Neural progenitor cell (in vitro differentiated cells): ENCODE data around the gene CHCHD6. TPM values are rescaled to one million over a fixed set of nuclear protein-coding genes. Genes with fewer than 3 reads are reported as not detected.

Experiments
- DNase-seq: peaks from one replicate; pipeline ENCODE4 v3.0.0-alpha.2; 2016; ENCODE audit warnings: low spot score
- H2AFZ ChIP-seq: fragments of 200-600 bp; sonication (generic); replicated peaks from 2 replicates; pipeline ENCODE4 v1.6.1; 2016; ENCODE audit warnings: antibody characterized with exemption
- H3F3A ChIP-seq: fragments of 200-600 bp; sonication (generic); 2 replicates; pipeline ENCODE4 v1.6.1; 2016; ENCODE audit warnings: antibody characterized with exemption, low read depth
- H3K27ac ChIP-seq: fragments of 200-600 bp; sonication (generic); 2 replicates; pipeline ENCODE4 v1.5.1; 2016; ENCODE audit warnings: mild to moderate bottlenecking
- H3K27me3 ChIP-seq: fragments of 200-600 bp; sonication (generic); 2 replicates; pipeline ENCODE4 v1.6.1; 2016; ENCODE audit warnings: mild to moderate bottlenecking, moderate library complexity
- H3K36me3 ChIP-seq: fragments of 200-600 bp; sonication (generic); 2 replicates; pipeline ENCODE4 v1.5.1; 2016
- H3K4me1 ChIP-seq: fragments of 200-600 bp; sonication (generic); 2 replicates; pipeline ENCODE4 v1.6.1; 2016; ENCODE audit warnings: mixed run types
- H3K4me2 ChIP-seq: fragments of 200-600 bp; sonication (generic); 2 replicates; pipeline ENCODE4 v1.6.1; 2016
- H3K4me3 ChIP-seq: fragments of 200-600 bp; sonication (generic); 2 replicates; pipeline ENCODE4 v1.5.1; 2016
- H3K79me2 ChIP-seq: fragments of 200-600 bp; sonication (generic); 2 replicates; pipeline ENCODE4 v1.6.1; 2016; ENCODE audit warnings: low read depth
- H3K9ac ChIP-seq: fragments of 200-600 bp; sonication (generic); 2 replicates; pipeline ENCODE4 v1.6.1; 2016
- H3K9me3 ChIP-seq: fragments of 200-600 bp; sonication (generic); 2 replicates; pipeline ENCODE4 v1.5.1; 2016; ENCODE audit warnings: low read depth
- H4K20me1 ChIP-seq: fragments of 200-600 bp; sonication (generic); 2 replicates; pipeline ENCODE4 v1.6.1; 2016; ENCODE audit warnings: low read depth
- H3K27ac Mint-ChIP-seq: 3 replicates; pipeline ENCODE4 v1.8.0; 2021; ENCODE audit warnings: mixed read lengths
- H3K27me3 Mint-ChIP-seq: 2 replicates; pipeline ENCODE4 v1.8.0; 2022; ENCODE audit warnings: low read depth, mild to moderate bottlenecking, inconsistent platforms, moderate library complexity, mixed read lengths; ENCODE audit not compliant: insufficient read depth
- H3K36me3 Mint-ChIP-seq: 3 replicates; pipeline ENCODE4 v1.8.0; 2021; ENCODE audit warnings: mixed read lengths
- H3K4me1 Mint-ChIP-seq: 3 replicates; pipeline ENCODE4 v1.8.0; 2021; ENCODE audit warnings: mixed read lengths
- H3K4me3 Mint-ChIP-seq: 3 replicates; pipeline ENCODE4 v1.8.0; 2021; ENCODE audit warnings: mild to moderate bottlenecking, moderate library complexity, mixed read lengths
- H3K9me3 Mint-ChIP-seq: 3 replicates; pipeline ENCODE4 v1.8.0; 2020; ENCODE audit warnings: mixed read lengths
- EZH2 ChIP-seq: fragments of 200-600 bp; sonication (generic); IDR thresholded peaks from 2 replicates; pipeline ENCODE4 v1.6.1; 2017; ENCODE audit warnings: antibody characterized with exemption, mild to moderate bottlenecking, moderate library complexity
- EZH2phosphoT487 ChIP-seq: fragments of 200-600 bp; sonication (generic); IDR thresholded peaks from 2 replicates; pipeline ENCODE4 v1.6.1; 2017; ENCODE audit warnings: antibody characterized with exemption
- total RNA-seq: library from RNA; depleted of rRNA; stranded (reverse); fragments of >200 nt; gene quantifications from 2 replicates; pipeline ENCODE4 v1.2.3, GENCODE V29; 2015; ENCODE audit warnings: low replicate concordance
- TF ChIP-seq, protein P1 (sequence below): fragments of 200-600 bp; sonication (generic); IDR thresholded peaks from 2 replicates; pipeline ENCODE4 v1.5.1; 2017; ENCODE audit warnings: antibody characterized with exemption, mild to moderate bottlenecking

The CHCHD6 gene
- total RNA-seq, 1 donor from 2014 or later = 35.7 TPM

GRCh38 chr3:126922466-126922865 lies 218.4 kb downstream of the CHCHD6 start:
- H2AFZ ChIP-seq = no peak overlapping the region
- Mint-ChIP-seq H3K4me3 (no peak overlapping the region), H3K36me3 (peaks cover 2% of the 10 kb centered on the region), H3K27me3 (peaks cover under 1% of the 10 kb centered on the region), H3K27ac (no peak overlapping the region), H3K9me3 (peaks cover 5% of the 10 kb centered on the region), H3K4me1 (peaks cover 22% of the 10 kb centered on the region)
- H3F3A ChIP-seq = peaks cover 14% of the 10 kb centered on the region
- H3K27ac ChIP-seq = no peak overlapping the region
- TF ChIP-seq EZH2phosphoT487 (no peak), EZH2 (no peak)
- TF ChIP-seq, protein P1, sequence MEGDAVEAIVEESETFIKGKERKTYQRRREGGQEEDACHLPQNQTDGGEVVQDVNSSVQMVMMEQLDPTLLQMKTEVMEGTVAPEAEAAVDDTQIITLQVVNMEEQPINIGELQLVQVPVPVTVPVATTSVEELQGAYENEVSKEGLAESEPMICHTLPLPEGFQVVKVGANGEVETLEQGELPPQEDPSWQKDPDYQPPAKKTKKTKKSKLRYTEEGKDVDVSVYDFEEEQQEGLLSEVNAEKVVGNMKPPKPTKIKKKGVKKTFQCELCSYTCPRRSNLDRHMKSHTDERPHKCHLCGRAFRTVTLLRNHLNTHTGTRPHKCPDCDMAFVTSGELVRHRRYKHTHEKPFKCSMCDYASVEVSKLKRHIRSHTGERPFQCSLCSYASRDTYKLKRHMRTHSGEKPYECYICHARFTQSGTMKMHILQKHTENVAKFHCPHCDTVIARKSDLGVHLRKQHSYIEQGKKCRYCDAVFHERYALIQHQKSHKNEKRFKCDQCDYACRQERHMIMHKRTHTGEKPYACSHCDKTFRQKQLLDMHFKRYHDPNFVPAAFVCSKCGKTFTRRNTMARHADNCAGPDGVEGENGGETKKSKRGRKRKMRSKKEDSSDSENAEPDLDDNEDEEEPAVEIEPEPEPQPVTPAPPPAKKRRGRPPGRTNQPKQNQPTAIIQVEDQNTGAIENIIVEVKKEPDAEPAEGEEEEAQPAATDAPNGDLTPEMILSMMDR = no peak
- H3K4me3 ChIP-seq = no peak overlapping the region
- H3K9ac ChIP-seq = no peak overlapping the region
- no peaks in the 10 kb centered on the region for H3K79me2 ChIP-seq
- peaks cover 7% of the 10 kb centered on the region for H3K9me3 ChIP-seq
- H3K27me3 ChIP-seq = no peaks in the 10 kb centered on the region
- H3K4me1 ChIP-seq = peaks cover 7% of the 10 kb centered on the region
- no peak overlapping the region for H3K4me2 ChIP-seq
- DNase-seq = no peak
- no peaks in the 10 kb centered on the region for H3K36me3 ChIP-seq
- H4K20me1 ChIP-seq = no peaks in the 10 kb centered on the region

GRCh38 chr3:126923423-126923822 lies 219.4 kb downstream of the CHCHD6 start:
- no peak for DNase-seq
- H3K9ac ChIP-seq = no peak overlapping the region
- no peak overlapping the region for H2AFZ ChIP-seq
- H3K9me3 ChIP-seq = peaks cover 7% of the 10 kb centered on the region
- Mint-ChIP-seq H3K4me1 (peaks cover 27% of the 10 kb centered on the region), H3K27ac (no peak overlapping the region), H3K36me3 (peaks cover 2% of the 10 kb centered on the region), H3K27me3 (peaks cover 2% of the 10 kb centered on the region), H3K9me3 (peaks cover 5% of the 10 kb centered on the region), H3K4me3 (no peak overlapping the region)
- H3F3A ChIP-seq = peaks cover 14% of the 10 kb centered on the region
- H3K4me1 ChIP-seq = peaks cover 8% of the 10 kb centered on the region
- no peaks in the 10 kb centered on the region for H3K36me3 ChIP-seq
- H3K79me2 ChIP-seq = no peaks in the 10 kb centered on the region
- no peak overlapping the region for H3K4me3 ChIP-seq
- no peaks in the 10 kb centered on the region for H3K27me3 ChIP-seq
- H3K4me2 ChIP-seq = no peak overlapping the region
- H3K27ac ChIP-seq = no peak overlapping the region
- H4K20me1 ChIP-seq = no peaks in the 10 kb centered on the region
- TF ChIP-seq EZH2 (no peak), EZH2phosphoT487 (no peak)
- TF ChIP-seq, protein P1 = no peak

DNA sequence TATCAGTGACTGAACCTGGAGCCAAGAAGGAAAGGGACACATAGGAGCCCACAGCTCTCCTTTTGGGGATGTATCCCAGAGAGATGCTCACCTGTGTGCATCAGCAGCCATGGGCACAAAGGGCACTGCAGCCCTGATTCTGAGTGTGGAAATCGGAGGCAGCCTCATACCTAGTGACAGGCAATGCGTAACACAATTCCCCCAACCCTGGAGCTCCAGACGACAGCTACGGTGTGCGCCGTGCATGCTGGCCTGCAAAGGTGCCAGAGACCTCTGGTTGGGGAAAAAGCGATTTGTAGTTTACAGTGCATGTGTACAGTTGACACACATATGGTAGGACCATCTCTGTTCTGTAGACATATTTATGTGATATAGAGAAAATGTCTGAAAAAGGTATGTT lies 219.9 kb downstream of the CHCHD6 start:
- Histone ChIP-seq H4K20me1 (no peaks in the 10 kb centered on the region), H3K9ac (no peak overlapping the region), H3F3A (peaks cover 14% of the 10 kb centered on the region), H3K4me2 (no peak overlapping the region), H3K27ac (no peak overlapping the region), H3K79me2 (no peaks in the 10 kb centered on the region), H3K4me3 (no peak overlapping the region), H3K27me3 (no peaks in the 10 kb centered on the region), H3K9me3 (peaks cover 7% of the 10 kb centered on the region), H2AFZ (no peak overlapping the region), H3K4me1 (peaks cover 8% of the 10 kb centered on the region), H3K36me3 (no peaks in the 10 kb centered on the region)
- Mint-ChIP-seq H3K27ac (no peak overlapping the region), H3K36me3 (peaks cover 2% of the 10 kb centered on the region), H3K27me3 (peaks cover 2% of the 10 kb centered on the region), H3K4me3 (no peak overlapping the region), H3K9me3 (peaks cover 4% of the 10 kb centered on the region), H3K4me1 (peaks cover 32% of the 10 kb centered on the region)
- DNase-seq = no peak
- no peak for TF ChIP-seq EZH2
- TF ChIP-seq EZH2phosphoT487 = no peak
- TF ChIP-seq, protein P1 = no peak
